Spinal cord (tissue), 10 donors: Measurements from ENCODE around the gene EFHC2. TPM values are rescaled to one million over a fixed set of nuclear protein-coding genes. Genes with fewer than 3 reads are reported as not detected.

Experiments
- DNase-seq, 6 donors: peaks; one replicate each; pipeline versions ENCODE4 v3.0.0 to v3.0.0-alpha.2; 2013 to 2015; ENCODE audit warnings: low spot score in 6 of 6, low read depth in 4 of 6
- H3K27ac ChIP-seq: one replicate; pipeline ENCODE4 v1.5.1; 2013; ENCODE audit warnings: low read depth, low read length, control low read depth
- H3K27me3 ChIP-seq: one replicate; pipeline ENCODE4 v1.6.1; 2013; ENCODE audit warnings: low read length; ENCODE audit not compliant: control insufficient read depth, insufficient read depth
- H3K36me3 ChIP-seq: one replicate; pipeline ENCODE4 v1.6.1; 2013; ENCODE audit warnings: low read length; ENCODE audit not compliant: control insufficient read depth, insufficient read depth
- H3K4me1 ChIP-seq: one replicate; pipeline ENCODE4 v1.6.1; 2013; ENCODE audit warnings: low read length; ENCODE audit not compliant: control insufficient read depth, insufficient read depth
- H3K4me3 ChIP-seq: one replicate; pipeline ENCODE4 v1.5.1; 2013; ENCODE audit warnings: low read depth, low read length, control low read depth
- H3K9me3 ChIP-seq: one replicate; pipeline ENCODE4 v1.6.1; 2013; ENCODE audit warnings: low read length; ENCODE audit not compliant: control insufficient read depth, insufficient read depth
- WGBS: methylation state at CpG from one replicate; pipeline ENCODE4 v1.1.5; 2013; ENCODE audit warnings: missing lambda C conversion rate; ENCODE audit not compliant: insufficient coverage; 5-methylcytosine and 5-hydroxymethylcytosine counted together
- polyA plus RNA-seq, 2 donors: library from polyadenylated mRNA; unstranded; fragments of 120-200 nt; gene quantifications; one replicate each; pipeline ENCODE4 v1.2.1, GENCODE V29; 2013; ENCODE audit not compliant: insufficient read length in 2 of 2
- total RNA-seq, 2 donors: library from RNA; depleted of rRNA in 1 of 2; stranded (reverse); fragments of 120-200 nt in 1 of 2; fragments of >200 nt in 1 of 2; gene quantifications; one replicate each; pipeline versions ENCODE4 v1.2.3 to v1.2.4, GENCODE V29; 2013 to 2014
- donor health status: healthy.

Gene EFHC2
- total and polyA plus RNA-seq, 4 donors: 3.7 to 8.0 (median 5.1) TPM

- 84% methylated on average over 6 of the region's 7 CpGs for WGBS
- no peaks in the 10 kb centered on the region for H3K4me1 ChIP-seq
- no peak overlapping the region for H3K4me3 ChIP-seq
- no peaks in the 10 kb centered on the region for H3K36me3 ChIP-seq
- H3K9me3 ChIP-seq: no peaks in the 10 kb centered on the region
- no peak overlapping the region for H3K27ac ChIP-seq
- peaks cover 2% of the 10 kb centered on the region for H3K27me3 ChIP-seq
- DNase-seq: no peak
Observed at GRCh38 chrX:44245733-44246132, 97.7 kb downstream of the EFHC2 start.

- peak in 4 of 6 donors; percentile 7 to 74 (median 47) for DNase-seq
- WGBS: no CpG with 5 or more reads among the region's 1 CpG
- Histone ChIP-seq H3K4me1 (no peaks in the 10 kb centered on the region), H3K27me3 (peaks cover 4% of the 10 kb centered on the region), H3K27ac (no peak overlapping the region), H3K36me3 (no peaks in the 10 kb centered on the region), H3K4me3 (no peak overlapping the region), H3K9me3 (no peaks in the 10 kb centered on the region)
Observed at GRCh38 chrX:44244008-44244407, 99.5 kb downstream of the EFHC2 start.

DNA sequence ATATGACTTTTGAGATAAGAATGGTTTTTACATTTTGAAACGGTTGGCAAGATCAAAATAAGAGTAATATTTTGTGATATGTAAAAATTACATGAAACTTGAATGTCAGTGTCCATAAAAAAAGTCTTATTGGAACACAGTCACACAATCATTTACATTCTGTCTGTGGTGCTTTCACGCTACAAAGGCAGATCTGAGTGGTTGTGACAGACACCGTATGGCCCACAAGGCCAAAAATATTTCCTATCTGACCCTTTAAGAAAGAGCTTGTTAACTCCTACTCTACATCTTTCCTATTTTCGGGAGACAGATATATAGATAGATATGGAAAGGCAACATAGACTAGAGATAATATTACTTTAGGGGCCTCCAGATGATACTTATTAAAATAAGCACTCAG is 101.9 kb downstream of the EFHC2 start:
- no peaks in the 10 kb centered on the region for H3K4me1 ChIP-seq
- no CpG with 5 or more reads among the region's 4 CpGs for WGBS
- peaks cover 2% of the 10 kb centered on the region for H3K27me3 ChIP-seq
- no peak overlapping the region for H3K4me3 ChIP-seq
- no peaks in the 10 kb centered on the region for H3K9me3 ChIP-seq
- no peak for DNase-seq
- no peak overlapping the region for H3K27ac ChIP-seq
- no peaks in the 10 kb centered on the region for H3K36me3 ChIP-seq

DNA sequence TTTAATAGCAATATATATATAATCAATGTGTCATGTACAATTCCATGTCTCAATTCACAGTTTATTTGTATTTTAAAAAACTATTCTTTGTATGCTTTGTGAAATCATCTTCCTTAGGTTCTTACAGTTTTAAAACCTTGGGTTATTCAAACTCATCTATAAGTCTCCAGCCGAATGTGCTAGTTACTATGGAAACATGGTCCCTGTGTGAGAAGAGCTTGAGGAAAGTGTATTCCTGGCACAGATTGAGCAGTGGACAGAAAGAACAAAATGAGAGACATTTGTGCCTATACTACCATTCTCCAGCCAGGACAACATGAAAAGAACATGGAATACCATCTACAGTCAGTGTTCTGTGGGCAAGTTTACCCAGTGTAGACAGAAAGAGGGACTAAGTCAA is 103.4 kb downstream of the EFHC2 start:
- WGBS: no CpG with 5 or more reads among the region's 1 CpG
- Histone ChIP-seq H3K27ac (no peak overlapping the region), H3K27me3 (peaks cover 2% of the 10 kb centered on the region), H3K4me1 (no peaks in the 10 kb centered on the region), H3K9me3 (no peaks in the 10 kb centered on the region), H3K4me3 (no peak overlapping the region), H3K36me3 (no peaks in the 10 kb centered on the region)
- peak in 4 of 6 donors; percentile 10 to 82 (median 34) for DNase-seq

DNA sequence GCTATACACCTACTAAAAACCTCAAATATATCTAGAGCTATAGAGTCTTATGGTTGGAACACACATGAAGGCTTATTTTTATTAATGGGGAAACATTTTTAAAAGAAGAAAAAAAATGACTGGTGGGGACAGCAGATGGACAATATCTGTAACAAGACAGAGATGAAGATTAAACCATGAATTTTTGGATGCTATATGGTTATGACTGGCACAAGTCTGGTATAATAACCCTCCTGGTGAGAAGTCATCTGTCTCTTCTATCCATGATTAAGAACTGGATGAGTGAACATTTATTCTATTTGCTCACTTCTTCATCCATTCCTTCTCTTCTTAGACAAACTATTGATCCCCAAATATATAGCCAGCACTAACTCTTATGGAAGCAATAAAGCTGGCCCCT is 104.4 kb downstream of the EFHC2 start:
- Histone ChIP-seq H3K4me3 (no peak overlapping the region), H3K27ac (no peak overlapping the region), H3K36me3 (no peaks in the 10 kb centered on the region), H3K4me1 (no peaks in the 10 kb centered on the region), H3K27me3 (peaks cover 2% of the 10 kb centered on the region), H3K9me3 (no peaks in the 10 kb centered on the region)
- no peak for DNase-seq

GRCh38 chrX:44235534-44235933 is 107.9 kb downstream of the EFHC2 start:
- peaks cover 3% of the 10 kb centered on the region for H3K27me3 ChIP-seq
- no peaks in the 10 kb centered on the region for H3K36me3 ChIP-seq
- DNase-seq: no peak
- H3K9me3 ChIP-seq: no peaks in the 10 kb centered on the region
- no peaks in the 10 kb centered on the region for H3K4me1 ChIP-seq
- H3K27ac ChIP-seq: no peak overlapping the region
- WGBS: 50% methylated on average over 1 of the region's 2 CpGs
- no peak overlapping the region for H3K4me3 ChIP-seq

DNA sequence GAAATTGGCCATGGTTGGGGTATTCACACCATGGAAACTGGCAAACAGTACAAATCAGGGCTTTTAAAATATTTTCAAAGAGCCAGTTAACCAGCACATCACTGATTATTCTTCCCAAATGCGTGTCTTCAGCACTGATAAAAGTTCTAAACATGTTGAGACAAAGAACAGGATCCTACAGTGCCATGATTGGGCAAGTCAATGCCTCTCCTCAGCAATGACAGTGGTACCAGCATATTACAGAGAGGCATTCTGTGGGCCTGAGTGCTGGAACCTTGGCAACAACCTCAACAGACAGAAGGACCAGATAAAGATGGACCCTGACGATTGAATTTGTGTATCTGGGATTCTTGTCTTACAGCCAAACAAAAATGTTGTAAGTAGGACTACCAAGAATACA is 108.9 kb downstream of the EFHC2 start:
- Histone ChIP-seq H3K4me1 (no peaks in the 10 kb centered on the region), H3K9me3 (no peaks in the 10 kb centered on the region), H3K4me3 (no peak overlapping the region), H3K27me3 (peaks cover 2% of the 10 kb centered on the region), H3K36me3 (no peaks in the 10 kb centered on the region), H3K27ac (no peak overlapping the region)
- peak in 1 of 6 donors; percentile 8 for DNase-seq
- 57% methylated on average over 1 of the region's 2 CpGs for WGBS

GRCh38 chrX:44234116-44234515 is 109.4 kb downstream of the EFHC2 start:
- no peaks in the 10 kb centered on the region for H3K4me1 ChIP-seq
- H3K27me3 ChIP-seq: peaks cover 2% of the 10 kb centered on the region
- H3K36me3 ChIP-seq: no peaks in the 10 kb centered on the region
- no peaks in the 10 kb centered on the region for H3K9me3 ChIP-seq
- H3K27ac ChIP-seq: no peak overlapping the region
- no peak overlapping the region for H3K4me3 ChIP-seq
- no peak for DNase-seq

- peaks cover 6% of the 10 kb centered on the region for H3K27me3 ChIP-seq
- no peak overlapping the region for H3K27ac ChIP-seq
- peak in 1 of 6 donors; percentile 18 for DNase-seq
- no peaks in the 10 kb centered on the region for H3K9me3 ChIP-seq
- H3K36me3 ChIP-seq: no peaks in the 10 kb centered on the region
- H3K4me3 ChIP-seq: no peak overlapping the region
- 63% methylated on average over 3 of the region's 5 CpGs for WGBS
- no peaks in the 10 kb centered on the region for H3K4me1 ChIP-seq
Observed at GRCh38 chrX:44232081-44232480, 111.4 kb downstream of the EFHC2 start.

- H3K9me3 ChIP-seq: no peaks in the 10 kb centered on the region
- H3K4me1 ChIP-seq: no peaks in the 10 kb centered on the region
- peak in 1 of 6 donors; percentile 14 for DNase-seq
- H3K4me3 ChIP-seq: no peak overlapping the region
- no peak overlapping the region for H3K27ac ChIP-seq
- no peaks in the 10 kb centered on the region for H3K36me3 ChIP-seq
- H3K27me3 ChIP-seq: peaks cover 10% of the 10 kb centered on the region
- 43% methylated on average over 3 of the region's 4 CpGs for WGBS
Observed at GRCh38 chrX:44228621-44229020, 114.9 kb downstream of the EFHC2 start.
